ENCODE results near the gene COMMD6.
A peak's percentile ranks its signal among the peaks of the same experiment; 100 is the strongest.

Gene COMMD6

DNA sequence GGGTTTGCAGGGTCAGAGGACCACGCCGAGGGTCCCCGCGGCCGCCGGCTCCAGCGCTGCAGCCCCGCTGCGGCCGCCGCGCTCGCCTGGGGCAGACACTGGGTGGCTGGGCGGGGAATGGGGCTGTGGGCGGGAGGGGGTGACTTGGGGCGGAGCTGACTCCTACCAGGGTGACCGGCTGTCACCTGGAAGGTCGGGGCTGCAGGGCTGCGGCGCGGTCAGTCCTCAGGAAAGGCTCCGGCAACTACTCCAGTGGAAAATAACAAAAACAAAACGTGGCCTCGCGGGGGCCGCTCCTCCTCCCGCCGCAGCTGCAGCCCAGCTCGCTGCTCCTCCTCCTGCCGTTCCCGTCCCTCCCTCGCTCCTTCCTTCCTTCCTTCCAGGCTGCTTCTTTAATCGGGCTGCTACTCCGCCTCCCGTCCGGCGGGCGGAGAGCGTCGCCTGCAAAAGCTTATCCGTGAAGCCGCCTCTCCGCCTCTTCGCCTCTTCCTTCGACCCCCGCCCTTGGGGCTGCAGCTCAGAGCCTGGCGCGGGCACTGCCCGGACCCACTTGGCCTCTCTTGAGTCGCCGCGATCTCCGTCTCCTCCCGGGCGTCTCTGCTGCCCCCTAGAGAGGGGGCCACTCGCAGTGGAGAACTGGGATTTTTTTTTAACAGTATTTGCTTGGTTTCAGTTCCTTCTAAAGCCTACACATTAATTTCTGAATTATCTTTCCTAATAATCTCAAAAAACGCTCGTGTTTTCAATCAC is 55.4 kb downstream of the COMMD6 start, which contains the start of gene TBC1D4:
TSS of gene TBC1D4 (minus strand) at position 100 of the 750 bp plus-strand sequence. CDS start 402 bp downstream, outside the sequence.
- DNase-seq, result peak; percentile 22

DNA sequence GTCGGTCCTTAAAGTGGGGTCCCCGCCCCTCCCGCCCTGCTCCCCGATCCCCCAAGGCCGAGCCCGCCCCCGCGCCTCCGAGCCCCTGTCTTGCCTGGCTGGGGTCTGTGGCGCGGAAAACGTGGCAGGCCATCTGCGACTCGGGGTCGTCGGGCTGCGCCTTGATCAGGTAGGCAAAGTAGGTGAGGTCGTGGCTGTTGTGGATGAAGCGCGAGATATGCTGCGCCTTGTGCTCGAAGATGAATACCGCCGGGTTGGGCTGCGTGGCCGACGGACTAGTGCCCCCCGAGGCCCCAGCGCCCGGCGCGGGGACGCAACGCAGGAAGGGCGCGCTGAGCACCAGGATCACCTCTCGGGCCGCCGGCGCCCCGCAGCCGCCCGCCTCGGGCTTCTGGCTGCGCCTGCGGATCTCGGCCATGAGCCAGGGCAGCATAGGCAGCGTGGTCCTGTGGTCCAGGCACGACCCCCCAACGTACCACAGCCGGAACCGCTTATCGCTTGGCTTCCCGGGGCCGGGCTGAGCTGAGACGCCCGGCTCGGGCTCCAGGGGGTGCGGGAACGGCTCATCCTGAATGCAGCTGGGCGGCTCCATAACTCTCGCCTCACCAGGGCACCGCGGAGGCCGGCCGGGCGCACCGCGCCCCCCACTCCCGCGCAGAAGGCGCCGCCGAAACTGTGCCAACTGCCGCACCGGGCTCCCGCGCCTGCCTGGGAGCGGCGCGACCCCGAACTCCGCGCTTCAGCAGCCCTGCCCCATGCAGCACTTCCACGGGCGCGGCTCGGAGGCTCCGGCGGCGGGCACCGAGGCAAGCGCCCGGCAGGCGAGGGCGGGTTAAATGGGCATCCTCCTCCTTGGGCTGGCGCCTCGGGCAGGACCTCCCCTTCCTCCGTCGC is 56.2 kb downstream of the COMMD6 start:
- no peak for DNase-seq

DNA sequence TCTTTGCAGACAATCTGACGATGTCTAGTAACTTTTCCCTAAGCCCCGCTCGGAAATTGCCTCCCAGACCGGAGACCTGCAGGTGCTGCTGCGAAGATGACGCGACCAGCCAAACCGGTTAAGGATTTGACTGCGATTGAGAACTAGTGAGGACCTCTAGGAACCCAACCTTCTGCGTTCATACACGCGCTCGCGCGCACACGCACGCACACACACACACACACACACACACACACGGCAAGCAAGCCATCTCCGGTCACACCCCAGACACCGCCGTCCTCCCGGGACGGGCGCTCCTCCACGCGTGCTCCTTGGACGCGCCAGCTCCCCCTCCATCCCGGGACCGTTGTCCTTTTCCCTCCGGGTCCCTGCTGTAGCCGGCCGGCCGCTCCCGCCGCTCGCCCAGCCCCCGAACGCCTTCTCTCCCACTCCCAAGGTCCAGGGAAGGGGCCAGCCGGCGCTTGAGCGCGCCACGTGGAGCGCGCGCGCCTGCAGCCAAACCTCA is 56.9 kb downstream of the COMMD6 start:
- DNase-seq, result no peak

DNA sequence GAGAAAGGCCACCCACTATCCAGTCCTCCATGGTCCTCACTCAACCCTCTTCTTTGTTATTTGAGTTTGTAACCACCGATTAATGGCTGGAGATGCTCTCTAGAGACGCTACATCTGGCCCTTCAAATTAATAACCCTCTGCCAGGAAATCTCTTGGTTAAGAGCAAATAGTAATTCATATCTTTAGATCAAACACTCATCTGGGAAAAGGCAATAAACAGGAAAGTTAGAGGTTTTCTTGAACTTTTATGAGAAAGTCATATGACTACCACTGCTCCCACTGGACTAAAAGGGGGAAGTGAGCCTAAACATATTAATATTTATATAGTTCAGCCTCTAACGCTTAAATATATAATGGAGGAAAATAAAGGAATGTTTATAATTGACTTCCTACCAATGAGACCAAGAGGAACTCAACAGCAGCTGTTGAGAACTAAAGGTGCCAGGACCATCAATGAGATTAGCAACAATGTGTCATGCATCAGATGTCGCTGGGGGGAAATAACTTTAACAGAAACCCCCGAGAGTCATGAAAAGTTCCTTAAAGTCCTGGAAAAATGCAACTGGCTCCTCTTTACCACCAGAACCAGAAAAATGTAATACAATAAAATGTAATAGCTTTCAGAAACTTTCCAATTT is 58.4 kb downstream of the COMMD6 start:
- no peak for DNase-seq

DNA sequence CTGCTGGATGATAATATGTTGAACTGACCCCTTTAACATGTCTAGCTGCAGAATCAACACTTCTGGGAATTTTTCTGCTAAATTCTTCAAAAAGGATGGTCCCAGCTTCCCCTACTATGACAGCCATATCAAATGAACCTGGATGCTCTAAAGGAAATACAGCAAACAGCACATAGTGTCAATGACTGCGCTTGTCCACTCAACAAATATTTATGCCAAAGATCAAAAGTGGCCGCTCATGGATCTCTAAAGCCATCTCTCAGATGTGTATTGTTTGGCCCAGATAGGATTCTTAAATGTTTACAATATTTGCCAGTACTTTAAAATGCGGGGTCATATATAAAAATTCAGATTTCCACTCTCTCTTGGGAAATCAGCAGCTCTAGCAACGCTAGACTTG is 59.0 kb downstream of the COMMD6 start:
- no peak for DNase-seq
